Activated CD8-positive, alpha-beta T cell treated with anti-CD3 and anti-CD28 coated beads, Interleukin-2, amount 10 ng/mL, durations not matched to agents 7 days and 5 days (primary cell): ENCODE results near the gene NKAIN2. TPM values are rescaled to one million over a fixed set of nuclear protein-coding genes. Genes with fewer than 3 reads are reported as not detected.
"Not testable (repeated sequence)": the region's sequence is repeated elsewhere in the genome, so short reads cannot be mapped to it uniquely, and the experiment has no call there.

Source experiments
- ATAC-seq: fragments of 150-1000 bp; cut with Tn5 transposase; one replicate; pipeline ENCODE4 v1.10.0; 2021; ENCODE audit warnings: moderate library complexity
- CTCF ChIA-PET: fragments of 350-600 bp; sonication (Branson Sonifier 250); formaldehyde crosslinking; loops from one replicate; lab custom pipeline; 2021; ENCODE audit warnings: antibody characterized with exemption; lab: Charles Lee
- POLR2A ChIA-PET: fragments of 350-600 bp; sonication (Branson Sonifier 250); formaldehyde crosslinking; loops from one replicate; lab custom pipeline; 2021; ENCODE audit warnings: antibody characterized with exemption; lab: Charles Lee
- DNase-seq: peaks from one replicate; pipeline ENCODE4 v3.0.0-alpha.2; 2020
- H3K27ac Mint-ChIP-seq: one replicate; pipeline ENCODE4 v1.8.0; 2021; ENCODE audit warnings: mild to moderate bottlenecking, mixed read lengths
- H3K27me3 Mint-ChIP-seq: one replicate; pipeline ENCODE4 v1.8.0; 2021; ENCODE audit warnings: low read depth, mixed read lengths
- H3K36me3 Mint-ChIP-seq: one replicate; pipeline ENCODE4 v1.8.0; 2021; ENCODE audit warnings: low read depth, mixed read lengths
- H3K4me1 Mint-ChIP-seq: one replicate; pipeline ENCODE4 v1.8.0; 2021; ENCODE audit warnings: low read depth, mixed read lengths
- H3K4me3 Mint-ChIP-seq: one replicate; pipeline ENCODE4 v1.8.0; 2021; ENCODE audit warnings: mild to moderate bottlenecking, mixed read lengths
- H3K9me3 Mint-ChIP-seq: one replicate; pipeline ENCODE4 v1.8.0; 2022; ENCODE audit warnings: mixed read lengths; ENCODE audit not compliant: insufficient read depth
- total RNA-seq, 2 experiments: library from RNA; stranded (reverse); gene quantifications; one replicate each; pipeline ENCODE4 v1.2.3, GENCODE V29; 2021

Gene NKAIN2
- total RNA-seq, 2 experiments from 2014 or later: not detected

DNA sequence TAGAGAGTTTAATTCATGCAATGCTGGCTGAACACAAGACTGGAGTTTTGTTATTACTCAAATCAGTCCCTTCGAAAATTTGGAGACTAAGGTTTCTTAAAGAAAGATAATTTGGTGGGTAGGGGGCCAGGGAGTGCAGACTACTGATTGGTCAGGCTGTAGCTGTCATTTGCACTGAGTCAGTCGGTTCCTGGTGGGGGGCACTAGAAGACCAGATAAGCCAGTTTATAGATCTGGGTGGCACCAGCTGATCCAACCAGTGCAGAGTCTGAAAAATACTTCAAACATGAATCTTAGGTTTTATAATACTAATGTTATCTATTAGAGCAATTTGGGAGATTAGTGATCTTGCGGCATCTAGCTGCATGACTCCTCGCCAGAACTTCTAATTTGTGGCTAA, 530.7 kb downstream of the NKAIN2 start:
- Mint-ChIP-seq H3K36me3 (no peaks in the 10 kb centered on the region), H3K27me3 (no peaks in the 10 kb centered on the region), H3K4me1 (no peaks in the 10 kb centered on the region), H3K9me3 (no peaks in the 10 kb centered on the region), H3K4me3 (no peak overlapping the region), H3K27ac (no peak overlapping the region)
- POLR2A ChIA-PET: no interaction called here
- CTCF ChIA-PET: no interaction called here
- ATAC-seq: no peak
- no peak for DNase-seq

DNA sequence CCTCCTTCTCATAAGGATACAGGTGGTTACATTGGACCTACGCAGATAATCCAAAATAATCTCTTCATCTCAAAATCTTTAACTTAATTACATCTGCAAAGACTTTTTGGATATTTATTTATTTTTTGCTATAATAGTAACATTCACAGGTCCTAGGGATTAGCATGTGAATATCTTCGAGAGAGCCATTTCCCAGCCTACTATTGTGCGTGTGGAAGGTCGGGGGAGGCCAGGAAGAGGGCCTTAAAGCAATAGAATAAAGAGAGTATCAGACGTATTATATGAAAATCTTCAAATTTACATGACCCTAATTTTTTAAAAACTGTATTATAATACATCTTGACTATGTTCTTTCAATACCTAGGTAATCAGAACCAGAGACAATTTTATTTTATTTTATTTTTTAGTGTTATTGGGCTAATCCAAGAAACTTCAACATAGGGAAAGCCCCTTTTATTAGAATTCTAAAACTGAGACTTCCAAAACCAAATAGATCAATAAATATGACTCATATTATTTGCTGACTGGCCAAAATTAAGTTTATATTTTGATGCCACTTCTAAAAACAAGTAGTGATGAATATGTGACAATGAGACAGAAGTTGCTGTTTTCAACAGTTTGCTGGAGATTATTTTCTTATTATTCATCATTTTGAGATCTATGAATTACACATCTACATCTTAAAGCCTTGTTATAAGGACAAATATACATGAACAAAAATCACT, 536.1 kb downstream of the NKAIN2 start:
- POLR2A ChIA-PET: no interaction called here
- no peak overlapping the region for H3K4me3 Mint-ChIP-seq
- CTCF ChIA-PET: no interaction called here
- no peak overlapping the region for H3K27ac Mint-ChIP-seq
- H3K4me1 Mint-ChIP-seq: no peaks in the 10 kb centered on the region
- no peaks in the 10 kb centered on the region for H3K36me3 Mint-ChIP-seq
- H3K9me3 Mint-ChIP-seq: no peaks in the 10 kb centered on the region
- DNase-seq (no peak), ATAC-seq (no peak)
- no peaks in the 10 kb centered on the region for H3K27me3 Mint-ChIP-seq

DNA sequence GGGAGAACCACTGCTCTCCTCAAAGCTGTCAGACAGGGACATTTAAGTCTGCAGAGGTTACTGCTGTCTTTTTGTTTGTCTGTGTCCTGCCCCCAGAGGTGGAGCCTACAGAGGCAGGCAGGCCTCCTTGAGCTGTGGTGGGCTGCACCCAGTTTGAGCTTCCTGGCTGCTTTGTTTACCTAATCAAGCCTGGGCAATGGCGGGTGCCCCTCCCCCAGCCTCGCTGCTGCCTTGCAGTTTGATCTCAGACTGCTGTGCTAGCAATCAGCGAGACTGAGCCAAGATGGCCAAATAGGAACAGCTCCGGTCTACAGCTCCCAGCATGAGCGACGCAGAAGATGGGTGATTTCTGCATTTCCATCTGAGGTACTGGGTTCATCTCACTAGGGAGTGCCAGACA, 544.7 kb downstream of the NKAIN2 start:
- H3K4me1 Mint-ChIP-seq, CTCF ChIA-PET, H3K27ac Mint-ChIP-seq, H3K27me3 Mint-ChIP-seq, DNase-seq, H3K4me3 Mint-ChIP-seq, POLR2A ChIA-PET, ATAC-seq, H3K9me3 Mint-ChIP-seq, H3K36me3 Mint-ChIP-seq: not testable (repeated sequence)

DNA sequence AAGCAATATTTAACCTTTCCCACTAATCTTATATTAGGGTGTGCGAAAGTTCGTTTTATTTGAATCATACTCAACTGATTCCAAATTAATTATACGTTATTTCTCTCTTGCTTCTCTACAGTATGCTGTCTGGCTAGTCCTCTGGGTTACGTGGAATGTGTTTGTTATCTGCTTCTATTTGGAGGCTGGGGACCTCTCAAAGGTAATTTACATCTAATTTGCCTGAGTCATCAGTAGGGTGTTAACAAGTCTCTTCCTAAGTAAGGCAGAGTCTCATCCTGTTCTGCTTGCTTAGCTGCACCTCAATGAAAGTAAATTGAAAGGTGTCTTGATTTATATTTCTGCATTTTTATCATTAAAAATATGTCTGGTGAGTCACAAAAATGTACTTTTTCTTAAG, 551.5 kb downstream of the NKAIN2 start:
- ChIA-PET CTCF (no interaction called here), POLR2A (no interaction called here)
- Mint-ChIP-seq H3K27me3 (no peaks in the 10 kb centered on the region), H3K27ac (no peak overlapping the region), H3K36me3 (no peaks in the 10 kb centered on the region), H3K9me3 (no peaks in the 10 kb centered on the region), H3K4me3 (no peak overlapping the region), H3K4me1 (no peaks in the 10 kb centered on the region)
- ATAC-seq (no peak), DNase-seq (no peak)

DNA sequence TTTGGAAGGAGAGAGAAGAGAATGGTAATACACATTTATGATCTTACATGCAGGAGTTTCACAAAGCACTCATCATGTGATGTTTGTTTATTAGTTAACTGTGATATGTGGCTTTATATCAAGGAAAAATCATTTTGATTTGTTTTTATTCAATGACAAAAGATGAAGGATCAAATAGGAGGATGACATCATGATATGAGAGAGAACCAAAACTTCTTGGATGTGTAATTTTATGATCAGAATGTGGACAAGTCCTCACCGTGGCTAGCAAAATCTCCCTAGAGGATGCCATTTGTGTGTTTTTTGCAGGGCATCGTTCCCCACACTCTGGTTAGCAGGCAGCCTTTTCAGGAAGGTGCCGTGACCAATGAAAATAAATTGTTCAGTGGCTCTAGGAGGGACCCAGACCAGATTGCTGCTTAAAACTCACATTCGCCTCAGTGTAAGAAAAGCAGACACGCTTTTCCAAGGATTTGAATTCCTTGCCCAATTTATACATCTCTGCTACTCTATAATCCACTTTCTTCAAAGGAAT, 552.7 kb downstream of the NKAIN2 start:
- Mint-ChIP-seq H3K4me1 (no peaks in the 10 kb centered on the region), H3K9me3 (no peaks in the 10 kb centered on the region), H3K27me3 (no peaks in the 10 kb centered on the region), H3K36me3 (no peaks in the 10 kb centered on the region), H3K4me3 (no peak overlapping the region), H3K27ac (no peak overlapping the region)
- ChIA-PET CTCF (no interaction called here), POLR2A (no interaction called here)
- DNase-seq (no peak), ATAC-seq (no peak)

DNA sequence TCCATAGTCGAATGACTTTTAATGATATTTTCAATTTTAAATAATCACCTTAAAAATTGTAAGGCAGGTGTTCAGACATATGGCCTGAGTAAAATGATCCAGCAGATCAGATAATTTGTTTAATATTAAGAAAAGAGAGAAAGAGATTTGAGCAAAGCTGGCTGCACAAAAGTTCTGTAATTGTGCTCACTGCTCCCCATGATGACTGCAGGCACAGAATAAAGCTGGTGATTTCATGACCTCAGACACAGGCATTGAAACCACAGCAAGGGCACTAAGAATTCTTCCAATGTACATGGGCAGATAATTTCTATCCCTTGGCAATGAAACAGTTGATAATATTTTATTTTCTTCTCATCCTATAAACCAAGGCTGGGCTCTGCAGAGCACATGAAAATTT, 553.1 kb downstream of the NKAIN2 start:
- DNase-seq (no peak), ATAC-seq (no peak)
- Mint-ChIP-seq H3K4me1 (no peaks in the 10 kb centered on the region), H3K36me3 (no peaks in the 10 kb centered on the region), H3K27me3 (no peaks in the 10 kb centered on the region), H3K27ac (no peak overlapping the region), H3K4me3 (no peak overlapping the region), H3K9me3 (no peaks in the 10 kb centered on the region)
- CTCF ChIA-PET: no interaction called here
- POLR2A ChIA-PET: no interaction called here

DNA sequence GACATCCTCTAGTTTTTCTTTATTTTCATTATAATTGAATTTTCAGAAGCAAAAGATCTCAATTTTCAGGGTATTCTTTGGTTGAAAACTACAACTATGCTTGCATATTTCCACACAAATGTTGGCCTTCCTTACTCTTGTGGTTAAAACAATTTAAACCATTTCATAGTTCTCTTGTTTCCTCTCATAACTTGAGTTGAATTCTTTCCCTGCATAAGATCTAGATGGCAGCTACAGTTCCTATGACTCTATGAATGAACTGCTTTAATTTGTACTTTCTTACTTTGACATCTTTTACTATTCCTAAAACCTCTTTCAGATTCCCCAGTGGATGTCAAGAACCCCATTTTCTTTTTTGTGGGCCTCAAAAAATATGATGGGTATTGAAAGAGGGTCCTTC, 564.5 kb downstream of the NKAIN2 start:
- Mint-ChIP-seq H3K36me3 (no peaks in the 10 kb centered on the region), H3K4me1 (no peaks in the 10 kb centered on the region), H3K4me3 (no peak overlapping the region), H3K27me3 (no peaks in the 10 kb centered on the region), H3K9me3 (no peaks in the 10 kb centered on the region), H3K27ac (no peak overlapping the region)
- DNase-seq: no peak
- no peak for ATAC-seq
- ChIA-PET POLR2A (no interaction called here), CTCF (no interaction called here)

DNA sequence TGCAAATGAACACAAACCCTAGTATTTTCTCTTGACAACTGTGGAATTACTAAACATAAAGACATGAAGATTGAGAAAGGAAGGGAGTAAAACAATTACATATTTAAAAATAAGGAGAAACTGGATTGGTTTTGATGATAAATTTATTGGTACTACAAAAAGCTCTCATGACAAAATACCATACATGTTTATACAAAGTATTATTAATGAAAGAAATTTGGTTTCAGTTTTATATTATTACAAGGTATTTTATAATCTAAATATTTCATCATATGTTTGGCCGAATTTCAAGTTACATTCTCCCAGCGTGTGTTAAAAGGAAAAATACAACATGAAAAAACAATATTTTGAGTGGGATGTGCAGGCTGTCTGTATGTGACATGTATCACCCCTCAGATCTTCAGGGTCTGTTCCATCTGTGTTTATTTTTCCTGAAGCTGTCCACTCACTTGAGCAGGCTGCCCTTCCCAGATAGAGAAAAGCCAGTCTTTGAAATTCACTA, 568.4 kb downstream of the NKAIN2 start:
- no peaks in the 10 kb centered on the region for H3K27me3 Mint-ChIP-seq

DNA sequence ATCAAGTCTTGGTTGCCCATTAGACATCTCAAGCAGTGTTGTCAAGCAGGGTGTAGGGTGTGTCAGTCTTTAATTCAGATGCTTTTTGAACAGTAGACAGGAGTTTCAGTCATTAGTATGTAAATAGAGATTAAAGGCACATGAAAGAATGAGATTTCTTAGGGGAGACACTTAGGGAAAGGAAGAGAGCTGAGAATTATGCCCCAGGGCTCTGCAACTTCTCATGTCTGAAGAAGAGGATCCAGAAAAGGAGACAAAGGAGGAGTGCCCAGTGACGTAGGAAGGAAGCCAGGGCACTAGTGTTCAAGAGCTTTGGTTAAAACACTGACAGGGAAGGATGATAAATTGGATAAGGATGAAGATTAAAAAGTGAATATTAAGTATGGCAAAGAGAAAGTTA, 569.7 kb downstream of the NKAIN2 start:
- ChIA-PET POLR2A (no interaction called here), CTCF (no interaction called here)
- ATAC-seq: no peak
- Mint-ChIP-seq H3K27me3 (no peaks in the 10 kb centered on the region), H3K27ac (no peak overlapping the region), H3K9me3 (no peaks in the 10 kb centered on the region), H3K36me3 (no peaks in the 10 kb centered on the region), H3K4me1 (no peaks in the 10 kb centered on the region), H3K4me3 (no peak overlapping the region)
- no peak for DNase-seq

More for the DNA sequence above, 568.4 kb downstream of the NKAIN2 start:
- CTCF ChIA-PET: no interaction called here
- no peaks in the 10 kb centered on the region for H3K4me1 Mint-ChIP-seq
- no peaks in the 10 kb centered on the region for H3K9me3 Mint-ChIP-seq
- ATAC-seq (no peak), DNase-seq (no peak)
- POLR2A ChIA-PET: no interaction called here
- no peak overlapping the region for H3K27ac Mint-ChIP-seq
- H3K36me3 Mint-ChIP-seq: no peaks in the 10 kb centered on the region
- H3K4me3 Mint-ChIP-seq: no peak overlapping the region

DNA sequence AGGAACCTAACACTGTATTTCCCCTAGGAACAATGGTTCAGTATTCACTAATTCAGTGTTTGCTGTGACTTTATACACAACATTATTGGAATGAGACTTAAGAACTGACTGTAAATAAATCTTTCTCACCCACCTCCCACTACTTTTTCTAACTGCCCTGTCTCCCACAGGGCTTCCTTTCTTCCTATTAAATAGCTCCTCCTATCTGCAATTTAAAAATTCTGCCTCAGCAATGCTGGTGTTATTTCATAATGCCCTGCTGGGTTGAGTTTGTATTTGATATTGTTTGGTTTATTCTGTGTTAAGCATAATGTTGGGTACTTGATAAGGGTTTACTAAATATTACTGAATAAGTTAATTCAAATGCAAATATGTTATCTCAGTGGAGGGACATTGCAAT, 585.5 kb downstream of the NKAIN2 start:
- Mint-ChIP-seq H3K9me3 (no peaks in the 10 kb centered on the region), H3K4me3 (no peak overlapping the region), H3K27ac (no peak overlapping the region), H3K36me3 (no peaks in the 10 kb centered on the region), H3K27me3 (no peaks in the 10 kb centered on the region), H3K4me1 (no peaks in the 10 kb centered on the region)
- no peak for ATAC-seq
- POLR2A ChIA-PET: no interaction called here
- no peak for DNase-seq
- CTCF ChIA-PET: no interaction called here

DNA sequence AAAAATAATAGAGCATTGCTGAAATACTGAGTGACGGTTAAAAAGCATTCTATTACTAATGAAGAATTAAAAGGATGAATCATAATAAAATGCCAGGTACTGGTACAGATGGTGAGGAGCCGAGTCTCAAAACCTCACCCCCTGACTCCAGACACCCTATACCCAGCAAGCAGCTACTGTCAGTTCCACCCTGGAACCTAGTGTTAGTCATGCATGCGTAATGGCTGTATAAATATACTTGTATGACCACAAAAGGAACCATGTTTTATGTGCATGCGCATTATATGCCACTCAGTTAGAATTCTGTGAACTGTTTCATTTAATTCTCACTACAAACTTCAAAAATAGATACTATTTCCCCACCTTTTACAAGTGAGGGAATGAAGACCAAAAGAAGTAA, 589.9 kb downstream of the NKAIN2 start:
- no peak for DNase-seq
- POLR2A ChIA-PET: no interaction called here
- Mint-ChIP-seq H3K27me3 (no peaks in the 10 kb centered on the region), H3K27ac (no peak overlapping the region), H3K4me3 (no peak overlapping the region), H3K4me1 (no peaks in the 10 kb centered on the region), H3K9me3 (no peaks in the 10 kb centered on the region), H3K36me3 (no peaks in the 10 kb centered on the region)
- no peak for ATAC-seq
- CTCF ChIA-PET: no interaction called here

DNA sequence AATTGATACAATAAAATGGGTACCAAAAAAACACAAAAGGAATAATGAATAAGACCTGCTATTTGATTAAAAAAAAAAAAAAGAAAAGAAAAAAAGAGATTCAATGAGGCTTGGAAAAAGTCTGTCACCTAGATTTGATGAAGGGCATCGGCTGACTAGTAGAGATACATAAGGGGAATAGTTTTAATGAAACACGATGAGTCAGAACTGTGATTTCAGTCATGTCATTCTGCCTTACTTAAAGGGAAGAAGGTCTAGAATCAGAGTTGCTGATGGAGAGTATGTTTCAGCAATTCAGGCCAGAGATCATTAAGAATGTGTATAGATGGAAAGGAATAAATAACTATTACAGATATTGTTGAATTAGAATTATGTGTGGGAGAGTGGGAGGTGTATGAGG, 592.7 kb downstream of the NKAIN2 start:
- no peaks in the 10 kb centered on the region for H3K36me3 Mint-ChIP-seq
- H3K4me3 Mint-ChIP-seq: no peak overlapping the region
- H3K4me1 Mint-ChIP-seq: no peaks in the 10 kb centered on the region
- H3K27ac Mint-ChIP-seq: no peak overlapping the region
- ChIA-PET CTCF (no interaction called here), POLR2A (no interaction called here)
- DNase-seq (no peak), ATAC-seq (no peak)
- no peaks in the 10 kb centered on the region for H3K9me3 Mint-ChIP-seq
- H3K27me3 Mint-ChIP-seq: no peaks in the 10 kb centered on the region
